Inferior parietal cortex (tissue), 1 donor: Measurements from ENCODE around the gene GRPR.
"Not testable (repeated sequence)": the region's sequence is repeated elsewhere in the genome, so short reads cannot be mapped to it uniquely, and the experiment has no call there.

ENCODE experiments used
- DNase-seq: peaks from one replicate; pipeline ENCODE4 v3.0.0-alpha.2; 2016; ENCODE audit errors: extremely low spot score

The GRPR gene

GRCh38 chrX:16137416-16138107 lies 14.2 kb downstream of the GRPR start:
- DNase-seq: no peak

- DNase-seq: no peak
These were observed 14.7 kb downstream of the GRPR start for GRCh38 chrX:16138108-16138427.

- DNase-seq: no peak
These were observed 17.1 kb downstream of the GRPR start for GRCh38 chrX:16140448-16140847.

GRCh38 chrX:16140983-16141382 lies 17.6 kb downstream of the GRPR start:
- no peak for DNase-seq

GRCh38 chrX:16141422-16142245 lies 18.3 kb downstream of the GRPR start:
- no peak for DNase-seq

- no peak for DNase-seq
These were observed 18.8 kb downstream of the GRPR start for GRCh38 chrX:16142246-16142558.

GRCh38 chrX:16143968-16144367 lies 20.6 kb downstream of the GRPR start:
- DNase-seq: no peak

- DNase-seq: no peak
These were observed 21.1 kb downstream of the GRPR start for GRCh38 chrX:16144420-16144819.

GRCh38 chrX:16145093-16145492 lies 21.7 kb downstream of the GRPR start:
- DNase-seq: not testable (repeated sequence)

- DNase-seq: no peak
These were observed 22.3 kb downstream of the GRPR start for GRCh38 chrX:16145656-16146055.

GRCh38 chrX:16148896-16149295 lies 25.5 kb downstream of the GRPR start:
- DNase-seq: no peak

- no peak for DNase-seq
These were observed 32.3 kb downstream of the GRPR start for GRCh38 chrX:16155581-16156096.

GRCh38 chrX:16156692-16157331 lies 33.4 kb downstream of the GRPR start:
- no peak for DNase-seq

GRCh38 chrX:16160729-16161128 lies 37.4 kb downstream of the GRPR start:
- no peak for DNase-seq

GRCh38 chrX:16161173-16161572 lies 37.8 kb downstream of the GRPR start:
- DNase-seq: not testable (repeated sequence)

GRCh38 chrX:16162391-16162790 lies 39.0 kb downstream of the GRPR start:
- no peak for DNase-seq

- DNase-seq: no peak
These were observed 41.4 kb downstream of the GRPR start for GRCh38 chrX:16164748-16165147.

- DNase-seq: no peak
These were observed 43.8 kb downstream of the GRPR start, which contains the start of gene MAGEB17 for GRCh38 chrX:16167181-16167580. Gene MAGEB17, plus strand, starts transcription at chrX:16167481. Its CDS starts 2,902 bp downstream, at chrX:16170383.

GRCh38 chrX:16171039-16171438 lies 47.7 kb downstream of the GRPR start:
- DNase-seq: no peak

- no peak for DNase-seq
These were observed 48.6 kb downstream of the GRPR start for GRCh38 chrX:16171944-16172343.

GRCh38 chrX:16172391-16172790 lies 49.0 kb downstream of the GRPR start:
- DNase-seq: no peak

- DNase-seq: no peak
These were observed 52.1 kb downstream of the GRPR start for GRCh38 chrX:16175329-16176061.
